Naive B cell (primary cell): ENCODE data around the gene PCDHA1. TPM values are rescaled to one million over a fixed set of nuclear protein-coding genes. Genes with fewer than 3 reads are reported as not detected.
"Not testable (repeated sequence)": the region's sequence is repeated elsewhere in the genome, so short reads cannot be mapped to it uniquely, and the experiment has no call there.

ENCODE experiments used
- ATAC-seq, 2 donors: fragments of 150-1000 bp; cut with Tn5 transposase; 2 replicates each; pipeline ENCODE4 v1.10.0; 2021; ENCODE audit warnings: low read depth in 2 of 2, mild to moderate bottlenecking in 2 of 2, moderate library complexity in 2 of 2
- DNase-seq: peaks from one replicate; pipeline ENCODE4 v3.0.0; 2022
- H3K27ac Mint-ChIP-seq, 6 donors: one replicate each; pipeline ENCODE4 v1.8.0; 2020 to 2022; ENCODE audit warnings: mild to moderate bottlenecking in 6 of 6, mixed read lengths in 6 of 6, moderate library complexity in 5 of 6, inconsistent platforms in 2 of 6
- H3K27me3 Mint-ChIP-seq, 3 donors: one replicate each; pipeline ENCODE4 v1.8.0; 2021 to 2022; ENCODE audit warnings: mixed read lengths in 3 of 3, mild to moderate bottlenecking in 1 of 3
- H3K36me3 Mint-ChIP-seq, 2 donors: one replicate each; pipeline ENCODE4 v1.8.0; 2020 to 2022; ENCODE audit warnings: mixed read lengths in 2 of 2, inconsistent platforms in 1 of 2, mild to moderate bottlenecking in 1 of 2
- H3K4me1 Mint-ChIP-seq, 3 donors: one replicate each; pipeline ENCODE4 v1.8.0; 2020 to 2022; ENCODE audit warnings: mixed read lengths in 3 of 3, inconsistent platforms in 1 of 3, mild to moderate bottlenecking in 1 of 3, moderate library complexity in 1 of 3
- H3K4me3 Mint-ChIP-seq, 8 donors: one replicate each; pipeline ENCODE4 v1.8.0; 2020 to 2022; ENCODE audit warnings: mild to moderate bottlenecking in 8 of 8, mixed read lengths in 8 of 8, moderate library complexity in 8 of 8, inconsistent platforms in 2 of 8
- H3K9me3 Mint-ChIP-seq, 7 donors: one replicate each; pipeline ENCODE4 v1.8.0; 2020 to 2022; ENCODE audit warnings: mixed read lengths in 7 of 7, mild to moderate bottlenecking in 5 of 7, inconsistent platforms in 2 of 7, moderate library complexity in 1 of 7
- polyA plus RNA-seq, 6 donors: library from polyadenylated mRNA; unstranded; fragments of 300-500 nt; fragmentation: Illumina TruSeq; gene quantifications; one replicate each; pipeline ENCODE4 v1.2.3, GENCODE V29; 2021; ENCODE audit warnings: low read depth in 6 of 6

The PCDHA1 gene
- polyA plus RNA-seq, 6 donors from 2014 or later: not detected

DNA sequence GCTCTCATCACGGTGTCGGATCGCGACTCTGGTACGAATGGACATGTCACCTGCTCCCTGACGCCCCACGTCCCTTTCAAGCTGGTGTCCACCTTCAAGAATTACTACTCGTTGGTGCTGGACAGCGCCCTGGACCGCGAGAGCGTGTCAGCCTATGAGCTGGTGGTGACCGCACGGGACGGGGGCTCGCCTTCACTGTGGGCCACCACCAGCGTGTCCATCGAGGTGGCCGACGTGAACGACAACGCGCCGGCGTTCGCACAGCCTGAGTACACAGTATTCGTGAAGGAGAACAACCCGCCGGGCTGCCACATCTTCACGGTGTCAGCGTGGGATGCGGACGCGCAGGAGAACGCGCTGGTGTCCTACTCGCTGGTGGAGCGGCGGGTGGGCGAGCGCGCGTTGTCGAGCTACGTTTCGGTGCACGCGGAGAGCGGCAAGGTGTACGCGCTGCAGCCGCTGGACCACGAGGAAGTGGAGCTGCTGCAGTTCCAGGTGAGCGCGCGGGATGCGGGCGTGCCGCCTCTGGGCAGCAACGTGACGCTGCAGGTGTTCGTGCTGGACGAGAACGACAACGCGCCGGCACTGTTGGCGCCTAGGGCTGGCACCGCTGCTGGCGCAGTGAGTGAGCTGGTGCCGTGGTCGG lies 10.3 kb downstream of the PCDHA1 start:
- ATAC-seq, H3K4me3 Mint-ChIP-seq, DNase-seq, H3K4me1 Mint-ChIP-seq, H3K27ac Mint-ChIP-seq: not testable (repeated sequence)
- peaks cover 2 to 13% of the 10 kb centered on the region in 2 donors for H3K36me3 Mint-ChIP-seq
- peaks cover 14 to 44% (median 21%) of the 10 kb centered on the region in 3 donors for H3K27me3 Mint-ChIP-seq
- H3K9me3 Mint-ChIP-seq: peaks cover 3 to 74% (median 45%) of the 10 kb centered on the region in 7 donors

DNA sequence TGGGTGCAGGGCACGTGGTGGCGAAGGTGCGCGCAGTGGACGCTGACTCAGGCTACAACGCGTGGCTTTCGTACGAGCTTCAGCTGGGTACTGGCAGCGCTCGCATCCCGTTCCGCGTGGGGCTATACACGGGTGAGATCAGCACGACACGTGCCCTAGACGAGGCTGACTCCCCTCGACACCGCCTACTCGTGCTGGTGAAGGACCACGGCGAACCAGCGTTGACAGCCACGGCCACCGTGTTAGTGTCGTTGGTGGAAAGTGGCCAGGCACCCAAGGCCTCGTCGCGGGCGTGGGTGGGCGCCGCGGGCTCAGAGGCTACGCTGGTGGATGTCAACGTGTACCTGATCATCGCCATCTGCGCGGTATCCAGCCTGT lies 10.8 kb downstream of the PCDHA1 start:
- Mint-ChIP-seq H3K4me3 (no peak overlapping the region), H3K27me3 (peaks cover 14 to 44% (median 21%) of the 10 kb centered on the region in 3 donors), H3K36me3 (peaks cover 0 to 13% of the 10 kb centered on the region in 2 donors), H3K4me1 (no peaks in the 10 kb centered on the region), H3K9me3 (peaks cover 3 to 68% (median 45%) of the 10 kb centered on the region in 7 donors), H3K27ac (no peak overlapping the region)
- no peak for ATAC-seq
- no peak for DNase-seq

DNA sequence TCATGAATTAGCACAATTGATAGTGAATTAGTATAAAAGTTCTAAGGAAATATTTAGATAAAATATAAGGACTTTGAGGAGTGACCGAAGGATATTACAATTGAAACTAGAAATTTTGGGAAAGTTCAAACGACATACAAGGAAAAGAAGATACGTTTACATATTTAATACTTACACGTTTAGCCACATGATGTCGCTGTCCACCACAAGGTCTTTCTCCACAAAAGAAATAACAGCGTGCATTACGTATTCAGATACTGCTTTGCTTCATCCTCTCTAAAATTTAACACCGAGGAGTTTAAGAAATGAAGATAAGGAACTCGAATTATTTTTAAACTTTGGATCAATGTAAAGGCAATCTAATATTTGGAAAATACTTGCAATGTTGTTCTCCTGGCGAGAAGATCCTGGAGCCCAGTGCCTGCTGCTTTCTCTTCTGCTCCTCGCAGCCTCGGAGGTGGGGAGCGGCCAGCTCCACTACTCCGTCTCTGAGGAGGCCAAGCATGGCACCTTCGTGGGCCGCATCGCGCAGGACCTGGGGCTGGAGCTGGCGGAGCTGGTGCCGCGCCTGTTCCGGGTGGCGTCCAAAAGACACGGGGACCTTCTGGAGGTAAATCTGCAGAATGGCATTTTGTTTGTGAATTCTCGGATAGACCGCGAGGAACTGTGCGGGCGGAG lies 15.0 kb downstream of the PCDHA1 start, which contains the start of gene PCDHA3:
Gene PCDHA3 (plus strand): TSS at position 242 of the 678 bp plus-strand sequence.
- H3K27ac Mint-ChIP-seq: peak within 1 kb of the TSS in 2 of 6 donors; percentile 11 to 42
- H3K4me3 Mint-ChIP-seq: no peak within 1 kb of the TSS
- H3K4me1 Mint-ChIP-seq: no peaks in the 10 kb centered on the region
- peaks cover 13 to 34% (median 21%) of the 10 kb centered on the region in 3 donors for H3K27me3 Mint-ChIP-seq
- no peak for ATAC-seq
- peaks cover 8 to 16% of the 10 kb centered on the region in 2 donors for H3K36me3 Mint-ChIP-seq
- no peak for DNase-seq
- H3K9me3 Mint-ChIP-seq: peaks cover 8 to 61% (median 50%) of the 10 kb centered on the region in 7 donors

DNA sequence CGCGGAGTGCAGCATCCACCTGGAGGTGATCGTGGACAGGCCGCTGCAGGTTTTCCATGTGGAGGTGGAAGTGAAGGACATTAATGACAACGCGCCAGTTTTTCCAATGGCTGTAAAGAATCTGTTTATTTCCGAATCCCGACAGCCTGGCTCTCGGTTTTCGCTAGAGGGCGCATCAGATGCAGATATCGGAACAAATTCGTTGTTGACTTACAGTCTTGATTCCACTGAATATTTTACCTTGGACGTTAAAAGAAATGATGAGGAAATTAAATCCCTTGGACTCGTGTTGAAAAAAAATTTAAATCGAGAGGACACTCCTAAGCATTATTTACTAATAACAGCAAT lies 15.5 kb downstream of the PCDHA1 start:
- Mint-ChIP-seq H3K4me1 (no peaks in the 10 kb centered on the region), H3K36me3 (peaks cover 8 to 16% of the 10 kb centered on the region in 2 donors), H3K27me3 (peaks cover 13 to 40% (median 26%) of the 10 kb centered on the region in 3 donors), H3K4me3 (no peak overlapping the region), H3K9me3 (peaks cover 9 to 63% (median 51%) of the 10 kb centered on the region in 7 donors), H3K27ac (peak overlapping the region in 1 of 6 donors; percentile 42)
- no peak for DNase-seq
- no peak for ATAC-seq

DNA sequence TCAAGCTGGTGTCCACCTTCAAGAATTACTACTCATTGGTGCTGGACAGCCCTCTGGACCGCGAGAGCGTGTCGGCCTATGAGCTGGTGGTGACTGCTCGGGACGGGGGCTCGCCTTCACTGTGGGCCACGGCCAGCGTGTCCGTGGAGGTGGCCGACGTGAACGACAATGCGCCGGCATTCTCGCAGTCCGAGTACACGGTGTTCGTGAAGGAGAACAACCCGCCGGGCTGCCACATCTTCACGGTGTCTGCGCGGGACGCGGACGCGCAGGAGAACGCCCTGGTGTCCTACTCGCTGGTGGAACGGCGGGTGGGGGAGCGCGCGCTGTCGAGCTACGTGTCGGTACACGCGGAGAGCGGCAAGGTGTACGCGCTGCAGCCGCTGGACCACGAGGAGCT lies 16.4 kb downstream of the PCDHA1 start:
- not testable (repeated sequence) for ATAC-seq, DNase-seq, H3K4me3 Mint-ChIP-seq, H3K4me1 Mint-ChIP-seq
- H3K36me3 Mint-ChIP-seq: peaks cover 8 to 14% of the 10 kb centered on the region in 2 donors
- peaks cover 9 to 66% (median 51%) of the 10 kb centered on the region in 7 donors for H3K9me3 Mint-ChIP-seq
- peak overlapping the region in 2 of 6 donors; percentile 11 to 52 for H3K27ac Mint-ChIP-seq
- peaks cover 13 to 47% (median 29%) of the 10 kb centered on the region in 3 donors for H3K27me3 Mint-ChIP-seq

DNA sequence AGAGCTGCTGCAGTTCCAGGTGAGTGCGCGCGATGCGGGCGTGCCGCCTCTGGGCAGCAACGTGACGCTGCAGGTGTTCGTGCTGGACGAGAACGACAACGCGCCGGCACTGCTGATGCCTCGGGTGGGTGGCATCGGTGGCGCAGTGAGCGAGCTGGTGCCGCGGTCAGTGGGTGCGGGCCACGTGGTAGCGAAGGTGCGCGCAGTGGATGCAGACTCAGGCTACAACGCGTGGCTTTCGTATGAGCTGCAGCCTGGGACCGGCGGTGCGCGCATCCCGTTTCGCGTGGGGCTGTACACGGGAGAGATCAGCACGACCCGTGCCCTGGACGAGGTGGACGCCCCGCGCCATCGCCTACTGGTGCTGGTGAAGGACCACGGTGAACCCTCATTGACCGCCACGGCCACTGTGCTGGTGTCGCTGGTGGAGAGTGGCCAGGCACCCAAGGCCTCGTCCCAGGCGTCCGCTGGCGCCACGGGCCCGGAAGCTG lies 16.9 kb downstream of the PCDHA1 start:
- no peak for DNase-seq
- Mint-ChIP-seq H3K4me1 (no peaks in the 10 kb centered on the region), H3K27ac (no peak overlapping the region), H3K27me3 (peaks cover 13 to 47% (median 29%) of the 10 kb centered on the region in 3 donors), H3K4me3 (no peak overlapping the region), H3K36me3 (peaks cover 8 to 12% of the 10 kb centered on the region in 2 donors), H3K9me3 (peaks cover 9 to 67% (median 54%) of the 10 kb centered on the region in 7 donors)
- ATAC-seq: no peak

- DNase-seq: no peak
- Mint-ChIP-seq H3K9me3 (peaks cover 9 to 70% (median 55%) of the 10 kb centered on the region in 7 donors), H3K4me1 (no peaks in the 10 kb centered on the region), H3K4me3 (no peak within 1 kb of the TSS), H3K27ac (no peak within 1 kb of the TSS), H3K27me3 (peaks cover 9 to 45% (median 24%) of the 10 kb centered on the region in 3 donors), H3K36me3 (peaks cover 9% of the 10 kb centered on the region in 2 donors)
- ATAC-seq: no peak
These were observed 21.2 kb downstream of the PCDHA1 start, which contains the start of gene PCDHA4 for GRCh38 chr5:140806834-140807775. Gene PCDHA4, plus strand, starts transcription at chr5:140807068.

DNA sequence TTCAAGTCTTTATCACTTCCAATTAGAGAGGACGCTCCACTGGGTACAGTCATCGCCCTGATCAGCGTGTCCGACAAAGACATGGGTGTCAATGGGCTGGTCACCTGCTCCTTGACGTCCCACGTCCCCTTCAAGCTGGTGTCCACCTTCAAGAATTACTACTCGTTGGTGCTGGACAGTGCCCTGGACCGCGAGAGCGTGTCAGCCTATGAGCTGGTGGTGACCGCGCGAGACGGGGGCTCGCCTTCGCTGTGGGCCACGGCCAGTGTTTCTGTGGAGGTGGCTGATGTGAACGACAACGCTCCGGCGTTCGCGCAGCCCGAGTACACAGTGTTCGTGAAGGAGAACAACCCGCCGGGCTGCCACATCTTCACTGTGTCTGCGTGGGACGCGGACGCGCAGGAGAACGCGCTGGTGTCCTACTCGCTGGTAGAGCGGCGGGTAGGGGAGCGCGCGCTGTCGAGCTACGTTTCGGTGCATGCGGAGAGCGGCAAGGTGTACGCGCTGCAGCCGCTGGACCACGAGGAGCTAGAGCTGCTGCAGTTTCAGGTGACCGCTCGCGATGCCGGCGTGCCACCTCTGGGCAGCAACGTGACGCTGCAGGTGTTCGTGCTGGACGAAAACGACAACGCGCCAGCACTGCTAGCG lies 22.4 kb downstream of the PCDHA1 start:
- H3K27me3 Mint-ChIP-seq: peaks cover 9 to 48% (median 24%) of the 10 kb centered on the region in 3 donors
- not testable (repeated sequence) for H3K27ac Mint-ChIP-seq, H3K4me1 Mint-ChIP-seq, DNase-seq, ATAC-seq, H3K4me3 Mint-ChIP-seq
- H3K36me3 Mint-ChIP-seq: peaks cover 7 to 16% of the 10 kb centered on the region in 2 donors
- peaks cover 13 to 80% (median 58%) of the 10 kb centered on the region in 7 donors for H3K9me3 Mint-ChIP-seq

DNA sequence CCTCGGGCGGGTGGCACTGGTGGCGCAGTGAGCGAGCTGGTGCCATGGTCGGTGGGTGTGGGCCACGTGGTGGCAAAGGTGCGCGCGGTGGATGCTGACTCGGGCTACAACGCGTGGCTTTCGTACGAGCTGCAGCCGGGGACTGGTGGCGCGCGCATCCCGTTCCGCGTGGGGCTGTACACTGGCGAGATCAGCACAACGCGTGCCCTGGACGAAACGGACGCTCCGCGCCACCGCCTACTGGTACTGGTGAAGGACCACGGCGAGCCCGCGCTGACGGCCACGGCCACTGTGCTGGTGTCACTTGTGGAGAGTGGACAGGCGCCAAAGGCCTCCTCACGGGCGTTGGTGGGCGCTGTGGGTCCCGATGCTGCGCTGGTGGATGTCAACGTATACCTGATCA lies 22.9 kb downstream of the PCDHA1 start:
- peaks cover 9 to 43% (median 24%) of the 10 kb centered on the region in 3 donors for H3K27me3 Mint-ChIP-seq
- H3K4me1 Mint-ChIP-seq: no peaks in the 10 kb centered on the region
- peaks cover 4 to 16% of the 10 kb centered on the region in 2 donors for H3K36me3 Mint-ChIP-seq
- no peak overlapping the region for H3K4me3 Mint-ChIP-seq
- peaks cover 11 to 78% (median 54%) of the 10 kb centered on the region in 7 donors for H3K9me3 Mint-ChIP-seq
- no peak for ATAC-seq
- DNase-seq: no peak
- no peak overlapping the region for H3K27ac Mint-ChIP-seq

DNA sequence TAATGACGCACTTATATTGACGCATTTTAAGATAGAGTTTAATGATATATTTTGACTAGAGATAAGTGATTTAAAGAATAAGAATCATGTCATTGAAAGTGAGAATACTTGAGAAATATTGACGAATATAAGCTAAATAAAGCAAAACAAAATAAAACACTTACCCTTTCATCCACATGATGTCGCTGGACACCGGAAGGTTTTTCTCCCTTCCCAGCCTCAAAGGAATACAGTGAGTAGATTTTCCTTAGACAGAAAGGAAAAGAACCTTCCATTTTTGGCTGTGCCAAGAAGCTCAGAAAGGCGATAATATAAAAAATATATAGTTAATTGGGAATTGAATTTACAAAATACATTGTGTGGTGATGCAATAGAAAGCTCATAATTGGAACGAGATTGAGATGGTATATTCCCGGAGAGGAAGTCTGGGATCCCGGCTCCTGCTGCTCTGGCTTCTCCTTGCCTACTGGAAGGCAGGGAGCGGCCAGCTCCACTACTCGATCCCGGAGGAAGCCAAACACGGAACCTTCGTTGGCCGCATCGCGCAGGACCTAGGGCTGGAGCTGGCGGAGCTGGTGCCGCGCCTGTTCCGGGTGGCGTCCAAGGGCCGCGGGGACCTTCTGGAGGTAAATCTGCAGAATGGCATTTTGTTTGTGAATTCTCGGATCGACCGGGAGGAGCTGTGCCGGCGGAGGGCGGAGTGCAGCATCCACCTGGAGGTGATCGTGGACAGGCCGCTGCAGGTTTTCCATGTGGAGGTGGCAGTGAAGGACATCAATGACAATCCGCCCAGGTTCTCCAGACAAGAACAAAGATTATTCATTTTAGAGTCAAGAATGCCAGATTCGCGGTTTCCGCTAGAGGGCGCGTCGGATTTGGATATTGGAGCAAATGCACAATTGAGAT lies 35.7 kb downstream of the PCDHA1 start, which contains the start of gene PCDHA5:
Gene PCDHA5 (plus strand): TSS at position 239 of the 906 bp plus-strand sequence.
- H3K4me3 Mint-ChIP-seq: no peak within 1 kb of the TSS
- DNase-seq (no peak), ATAC-seq (no peak)
- no peaks in the 10 kb centered on the region for H3K4me1 Mint-ChIP-seq
- peaks cover 5 to 6% of the 10 kb centered on the region in 2 donors for H3K36me3 Mint-ChIP-seq
- H3K27me3 Mint-ChIP-seq: peaks cover 6 to 14% (median 8%) of the 10 kb centered on the region in 3 donors
- H3K9me3 Mint-ChIP-seq: peaks cover 4 to 42% (median 16%) of the 10 kb centered on the region in 7 donors
- H3K27ac Mint-ChIP-seq: peak within 1 kb of the TSS in 1 of 6 donors; percentile 32

- Mint-ChIP-seq H3K27me3 (peaks cover 12 to 19% (median 14%) of the 10 kb centered on the region in 3 donors), H3K4me3 (no peak overlapping the region), H3K9me3 (peaks cover 5 to 45% (median 18%) of the 10 kb centered on the region in 7 donors)
These were observed 36.3 kb downstream of the PCDHA1 start for GRCh38 chr5:140822281-140822629.

More at GRCh38 chr5:140822281-140822629, 36.3 kb downstream of the PCDHA1 start:
- H3K4me1 Mint-ChIP-seq: no peaks in the 10 kb centered on the region
- peaks cover 6 to 12% of the 10 kb centered on the region in 2 donors for H3K36me3 Mint-ChIP-seq
- DNase-seq: no peak
- no peak overlapping the region for H3K27ac Mint-ChIP-seq
- ATAC-seq: no peak
